Measurements from ENCODE around the gene WDFY1.
"Not testable (repeated sequence)": the region's sequence is repeated elsewhere in the genome, so short reads cannot be mapped to it uniquely, and the experiment has no call there.

Gene WDFY1

DNA sequence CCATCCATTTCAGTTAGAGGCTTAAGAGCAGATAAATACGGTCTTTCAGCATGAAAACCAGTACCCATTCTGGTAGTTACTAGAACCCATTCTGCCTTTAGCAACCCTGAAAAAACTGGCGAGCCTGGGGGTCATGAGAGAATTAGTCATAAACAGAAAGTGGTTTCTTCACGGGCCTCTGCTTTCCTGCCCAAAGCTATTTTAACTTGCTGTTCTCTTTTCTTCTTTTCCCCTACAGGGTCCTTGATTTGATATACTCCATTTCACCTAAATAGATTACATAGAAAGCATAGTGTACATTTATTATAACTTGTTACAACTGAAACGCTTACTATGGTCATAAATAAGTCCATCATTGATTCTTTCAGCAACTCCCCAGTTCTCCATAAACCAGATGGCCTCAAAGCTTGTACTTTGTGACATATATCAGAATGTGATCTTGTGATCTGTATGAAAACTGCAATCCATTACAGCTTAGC is 48.3 kb downstream of the WDFY1 start:
- DNase-seq (ENCODE audit: low read depth, low spot score) = no peak

DNA sequence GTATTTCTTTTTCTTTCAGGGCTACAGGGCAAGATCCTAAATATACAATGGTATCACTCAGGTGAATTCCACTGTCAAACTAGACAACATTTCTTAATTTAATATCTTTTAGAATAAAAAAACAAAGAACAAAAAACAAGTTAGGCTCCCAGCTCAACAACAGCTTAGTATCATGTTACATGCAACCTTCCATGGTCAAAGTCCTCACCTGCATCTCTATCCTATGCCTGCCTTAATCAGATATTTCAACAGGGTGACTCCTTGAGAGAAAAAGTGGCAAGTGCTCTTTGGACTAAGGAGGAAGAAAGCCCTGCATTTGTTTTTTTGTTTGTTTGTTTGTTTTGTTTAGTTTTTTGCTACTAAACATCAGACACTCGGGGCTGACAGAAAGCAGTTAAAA is 50.2 kb downstream of the WDFY1 start:
- no peak for DNase-seq (ENCODE audit: low read depth, low spot score)

DNA sequence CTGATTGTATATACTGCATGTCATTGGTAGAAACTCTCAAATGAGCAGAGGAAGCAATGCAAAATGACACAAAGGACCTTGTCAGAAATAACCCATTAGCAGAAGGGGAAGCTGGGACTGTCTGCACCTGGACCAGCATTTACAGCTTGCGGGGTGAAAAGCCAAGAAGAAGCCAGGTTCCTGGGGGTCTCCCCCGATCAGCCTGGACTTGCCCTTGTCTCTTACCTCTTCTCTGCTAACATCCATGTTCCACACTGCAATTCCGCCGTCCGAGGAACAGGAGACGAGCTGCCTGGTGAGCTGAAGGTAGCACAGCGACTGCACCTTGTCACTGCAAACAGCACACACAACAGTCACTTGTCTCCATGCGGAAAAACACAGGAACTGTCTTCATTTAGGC is 51.1 kb downstream of the WDFY1 start:
- DNase-seq (ENCODE audit: low read depth, low spot score) = no peak

DNA sequence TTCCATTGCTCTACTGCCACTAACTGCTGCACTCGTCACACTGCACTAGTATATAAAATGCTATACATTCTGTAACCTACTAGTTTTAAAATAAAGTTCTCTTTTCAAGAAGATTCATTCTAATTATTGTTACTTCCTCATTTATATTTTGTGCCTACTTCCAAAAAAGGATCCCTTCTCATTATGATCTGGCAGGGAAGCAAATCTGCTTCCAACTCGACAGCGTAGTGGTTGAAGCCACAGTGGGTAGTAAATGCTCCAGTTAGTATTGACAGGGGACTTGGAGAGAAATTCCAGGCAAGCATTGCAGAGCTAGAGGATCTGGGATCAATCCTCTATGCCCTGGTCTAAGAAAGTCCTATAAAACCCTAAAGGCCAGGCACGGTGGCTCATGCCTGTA is 54.4 kb downstream of the WDFY1 start:
- no peak for DNase-seq (ENCODE audit: low read depth, low spot score)

DNA sequence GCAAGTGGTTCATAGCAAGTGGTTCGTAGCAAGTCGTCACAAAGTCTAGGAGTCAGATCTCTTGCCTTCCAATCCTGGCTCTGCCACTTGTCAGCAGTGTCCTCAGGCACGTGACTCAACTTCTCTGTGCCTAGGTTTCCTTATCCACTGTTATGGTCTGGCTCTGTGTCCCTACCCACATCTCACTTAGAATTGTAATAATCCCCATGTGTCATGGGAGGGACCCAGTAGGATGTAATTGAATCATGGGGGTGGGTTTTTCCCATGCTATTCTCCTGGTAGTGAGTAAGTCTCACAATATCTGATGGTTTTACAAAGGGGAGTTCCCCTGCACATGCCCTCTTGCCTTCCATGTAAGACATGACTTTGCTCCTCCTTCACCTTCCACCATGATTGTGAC is 55.9 kb downstream of the WDFY1 start:
- DNase-seq (ENCODE audit: low read depth, low spot score) = no peak

DNA sequence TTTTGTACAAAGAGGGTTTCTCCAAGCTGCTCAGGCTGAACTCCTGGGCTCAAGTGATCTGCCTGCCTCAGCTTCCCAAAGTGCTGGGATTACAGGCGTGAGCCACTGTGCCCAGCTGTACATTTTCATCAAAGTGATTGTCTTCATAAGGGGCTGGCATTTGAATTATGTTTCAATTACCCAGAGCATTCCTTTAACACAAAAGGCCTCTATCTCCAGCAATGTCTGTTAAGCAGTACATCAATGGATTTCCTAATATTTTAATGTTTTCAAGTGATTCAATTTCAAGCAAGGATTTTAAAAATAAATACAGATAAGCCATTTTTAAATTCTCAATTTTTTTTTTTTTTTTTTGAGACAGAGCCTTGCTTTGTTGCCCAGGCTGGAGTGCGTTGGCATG is 56.9 kb downstream of the WDFY1 start:
- DNase-seq (ENCODE audit: low read depth, low spot score) = no peak

DNA sequence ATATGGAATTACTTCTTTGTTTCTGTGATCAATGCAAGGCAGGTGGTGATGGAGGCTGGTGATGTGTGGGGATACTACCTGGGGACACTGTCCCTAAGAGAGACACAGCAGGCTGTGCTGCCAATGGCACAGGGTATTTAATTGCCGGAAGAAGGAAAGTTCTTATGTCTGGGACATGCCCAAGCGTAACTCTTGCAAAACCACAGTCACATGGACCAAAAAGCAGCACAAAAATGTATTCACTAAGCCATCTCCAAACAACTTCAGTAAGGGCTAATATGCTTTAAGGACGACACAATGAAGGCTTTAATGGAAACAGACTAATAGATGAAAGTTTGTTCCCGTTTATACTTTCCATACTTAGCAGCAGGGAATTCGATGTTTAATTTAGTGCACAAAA is 58.0 kb downstream of the WDFY1 start:
- no peak for DNase-seq (ENCODE audit: low read depth, low spot score)

DNA sequence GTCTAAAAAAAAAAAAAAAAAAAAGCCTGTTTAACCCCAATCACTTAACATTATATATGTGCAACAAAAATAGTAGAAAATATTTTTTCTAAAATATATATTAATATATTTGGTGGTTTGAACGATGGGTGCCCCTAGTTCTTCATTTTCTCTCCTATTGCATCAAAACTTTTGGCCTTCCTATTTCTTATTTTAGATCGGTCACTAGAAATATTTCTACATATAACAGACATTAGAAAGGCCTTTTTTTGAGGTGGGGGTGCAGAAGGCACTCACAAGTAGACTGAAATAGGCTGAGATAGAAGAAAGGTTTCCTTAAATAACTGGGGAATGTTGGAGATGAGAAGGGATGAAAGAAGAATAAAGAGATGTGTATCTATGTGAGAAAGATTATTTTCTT is 58.4 kb downstream of the WDFY1 start:
- DNase-seq (ENCODE audit: low read depth, low spot score) = no peak

DNA sequence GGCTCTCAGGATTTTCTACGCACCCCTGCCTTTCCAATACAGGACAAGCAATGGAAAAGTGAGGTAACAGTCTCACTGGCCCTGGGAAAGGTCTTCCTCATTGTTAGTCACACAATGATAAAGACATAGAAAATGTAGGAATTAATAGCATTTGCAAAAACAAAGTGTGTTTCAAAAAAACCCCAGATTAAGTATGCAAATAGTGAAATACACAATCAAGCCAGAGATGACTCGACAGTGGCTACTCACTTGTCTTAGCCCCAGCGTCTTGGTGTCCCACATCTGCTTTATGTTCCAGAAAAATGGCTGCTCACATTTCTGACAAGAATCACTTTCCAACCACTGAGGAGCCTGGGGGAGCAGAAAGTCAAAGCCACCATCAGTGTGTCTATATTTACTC is 60.7 kb downstream of the WDFY1 start:
- DNase-seq (ENCODE audit: low read depth, low spot score) = no peak

DNA sequence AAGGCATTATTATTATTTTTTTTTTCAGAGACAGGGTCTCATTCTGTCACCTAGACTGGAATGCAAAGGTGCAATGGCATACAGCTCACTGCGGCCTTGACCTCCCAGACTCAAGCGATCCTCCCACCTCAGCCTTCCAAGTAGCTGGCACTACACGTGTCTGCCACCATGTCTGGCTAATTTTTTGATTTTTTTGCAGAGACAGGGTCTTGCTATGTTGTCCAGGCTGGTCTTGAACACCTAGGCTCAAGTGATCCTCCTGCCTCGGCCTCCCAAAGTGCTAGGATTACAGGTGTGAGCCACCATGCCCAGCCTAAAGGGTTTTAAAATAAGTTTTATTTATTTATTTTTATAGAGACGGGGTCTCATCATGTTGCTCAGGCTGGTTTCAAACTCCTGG is 62.4 kb downstream of the WDFY1 start:
- DNase-seq (ENCODE audit: low read depth, low spot score) = no peak

DNA sequence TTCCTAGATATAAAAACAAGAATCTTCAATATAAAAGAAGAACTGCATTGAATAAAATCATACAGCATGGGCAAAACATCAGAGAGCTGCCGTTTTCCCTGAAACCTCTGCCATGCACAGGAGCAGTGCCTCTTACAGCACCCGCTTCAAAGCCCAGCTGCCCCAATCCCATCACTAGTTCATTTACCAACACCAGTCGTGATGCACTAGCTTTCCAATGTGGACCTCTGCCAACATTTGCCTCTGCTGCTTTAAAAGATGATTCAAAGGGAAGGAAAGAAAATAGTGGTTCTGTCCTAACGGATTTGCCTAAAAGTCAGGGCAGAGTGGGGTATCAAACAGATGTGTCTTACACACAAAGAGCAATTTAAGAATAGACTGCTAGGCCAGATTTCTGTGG is 64.3 kb downstream of the WDFY1 start:
- DNase-seq (ENCODE audit: low read depth, low spot score) = no peak

DNA sequence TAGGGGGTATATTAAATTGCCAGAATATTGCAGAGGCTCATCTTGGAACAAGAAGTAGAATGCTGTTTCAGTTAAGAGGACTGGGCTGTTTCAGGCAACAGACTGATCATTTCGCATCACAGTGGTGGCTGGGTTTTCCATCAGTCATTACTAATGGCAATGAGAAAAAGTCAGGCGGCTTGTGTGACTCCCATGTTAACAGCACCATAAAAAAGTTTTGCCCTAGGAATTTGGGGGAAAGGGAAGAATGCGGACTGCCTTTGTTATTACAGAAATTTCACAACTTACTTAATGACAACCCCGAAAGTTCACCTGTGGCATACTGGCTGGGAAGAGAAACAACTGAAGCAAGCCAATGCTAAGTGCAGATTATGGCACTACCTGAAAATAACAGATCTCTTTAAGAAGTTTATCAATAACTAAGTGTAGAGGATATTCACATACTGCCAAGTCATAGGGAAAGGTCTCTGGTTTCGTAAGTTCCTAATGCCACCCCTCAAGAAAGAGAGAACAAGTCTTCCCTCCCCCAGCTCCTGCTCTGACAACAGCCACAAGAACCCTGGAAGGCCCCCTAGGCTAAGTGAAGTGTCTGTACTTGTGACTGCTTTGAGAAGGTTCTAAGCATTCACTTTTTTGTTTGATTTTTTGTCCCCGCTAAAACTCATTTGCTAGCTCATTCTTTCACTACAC is 67.3 kb downstream of the WDFY1 start:
- no peak for DNase-seq (ENCODE audit: low read depth, low spot score)

DNA sequence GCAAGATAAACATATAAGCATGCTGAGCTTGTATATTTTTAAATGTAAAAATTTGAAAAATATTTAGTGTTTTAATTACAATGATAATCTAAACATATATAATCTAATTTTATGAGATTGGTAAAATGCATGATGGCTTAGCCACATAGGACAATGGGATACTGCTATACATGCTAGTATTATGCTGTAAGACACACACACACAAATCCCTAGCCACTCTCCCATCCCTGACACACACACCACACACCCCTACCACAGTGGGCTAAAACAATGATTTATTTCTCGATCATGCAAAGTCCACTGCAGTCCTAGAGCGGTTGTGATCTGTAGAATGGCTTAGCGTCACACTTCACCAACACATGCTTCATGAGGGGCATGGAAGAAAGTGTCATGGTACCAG is 71.5 kb downstream of the WDFY1 start:
- no peak for DNase-seq (ENCODE audit: low read depth, low spot score)

DNA sequence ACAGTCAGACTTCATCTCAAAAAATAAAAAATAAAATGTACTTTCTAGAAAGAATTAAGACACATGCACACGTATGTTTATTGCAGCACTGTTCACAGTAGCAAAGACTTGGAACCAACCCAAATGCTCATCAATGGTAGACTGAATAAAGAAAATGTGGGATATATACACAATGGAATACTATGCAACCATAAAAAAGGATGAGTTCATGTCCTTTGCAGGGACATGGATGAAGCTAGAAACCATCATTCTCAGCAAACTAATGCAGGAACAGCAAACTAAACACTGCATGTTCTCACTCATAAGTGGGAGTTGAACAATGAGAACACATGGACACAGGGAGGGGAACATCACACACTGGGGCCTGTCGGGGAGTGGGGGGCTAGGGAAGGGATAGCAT is 72.4 kb downstream of the WDFY1 start:
- not testable (repeated sequence) for DNase-seq (ENCODE audit: low read depth, low spot score)

DNA sequence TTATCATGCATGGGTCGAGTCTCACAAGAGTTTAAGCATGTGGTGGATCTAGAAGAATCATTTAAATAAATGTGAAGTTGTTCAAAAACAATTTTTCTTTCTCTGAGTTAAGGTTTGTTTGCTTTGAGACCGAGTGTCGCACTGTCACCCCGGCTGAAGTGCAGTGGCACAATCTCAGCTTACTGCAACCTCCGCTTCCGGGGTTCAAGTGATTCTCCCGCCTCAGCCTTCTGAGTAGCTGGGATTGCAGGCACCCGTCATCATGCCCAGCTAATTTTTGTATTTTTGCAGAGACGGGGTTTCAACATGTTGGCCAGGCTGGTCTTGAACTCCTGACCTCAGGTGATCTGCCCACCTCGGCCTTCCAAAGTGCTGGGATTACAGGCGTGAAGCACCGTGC is 73.5 kb downstream of the WDFY1 start:
- not testable (repeated sequence) for DNase-seq (ENCODE audit: low read depth, low spot score)

DNA sequence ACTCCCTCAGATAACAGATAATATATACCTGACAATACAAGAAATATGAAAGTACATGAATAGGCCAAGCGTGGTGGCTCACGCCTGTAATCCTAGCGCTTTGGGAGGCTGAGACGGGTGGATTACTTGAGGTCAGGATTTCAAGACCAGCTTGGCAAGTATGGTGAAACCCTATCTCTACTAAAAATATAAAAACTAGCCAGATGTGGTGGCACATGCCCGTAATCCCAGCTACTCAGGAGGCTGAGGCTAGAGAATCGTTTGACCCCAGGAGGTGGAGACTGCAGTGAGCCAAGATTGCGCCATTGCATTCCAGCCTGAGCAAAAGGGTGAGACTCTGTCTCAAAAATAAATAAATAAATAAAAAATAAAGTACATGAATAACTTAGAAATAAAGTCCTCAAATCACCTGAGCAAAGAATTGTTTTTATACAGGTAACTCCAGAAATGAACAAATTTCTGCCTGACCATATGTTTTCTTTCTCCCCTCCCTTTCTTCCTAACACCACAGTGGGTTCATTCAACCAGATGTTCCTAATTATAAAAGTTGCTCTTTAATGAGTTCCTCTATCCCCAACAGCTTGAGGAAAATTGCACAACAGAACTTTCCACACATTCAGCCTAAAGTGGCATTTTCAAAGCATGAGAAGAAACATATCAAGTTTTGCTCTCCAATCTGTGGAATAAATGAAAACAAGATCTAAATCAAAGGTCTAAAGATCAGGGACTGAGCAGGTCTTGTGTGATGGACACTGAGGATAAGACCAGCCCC is 74.1 kb downstream of the WDFY1 start:
- DNase-seq (ENCODE audit: low read depth, low spot score) = no peak

DNA sequence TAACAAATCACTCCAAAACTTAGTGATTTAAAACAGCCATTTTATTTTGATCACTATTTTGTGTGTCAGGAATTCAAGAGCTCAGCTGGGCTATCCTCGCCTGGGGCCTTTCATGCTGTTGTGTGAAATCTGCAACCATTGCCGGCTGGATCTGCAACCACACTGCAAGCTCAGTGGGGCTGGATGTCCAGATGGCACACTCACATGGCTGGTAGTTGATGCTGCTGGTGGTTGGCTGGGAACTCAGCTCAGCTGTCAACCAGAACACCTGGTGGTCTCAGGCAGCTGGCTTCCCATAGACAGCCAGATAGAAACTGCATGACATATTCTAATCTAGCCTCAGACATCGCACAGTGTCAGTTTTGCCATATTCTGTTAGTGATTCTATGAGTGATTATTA is 77.1 kb downstream of the WDFY1 start:
- no peak for DNase-seq (ENCODE audit: low read depth, low spot score)

DNA sequence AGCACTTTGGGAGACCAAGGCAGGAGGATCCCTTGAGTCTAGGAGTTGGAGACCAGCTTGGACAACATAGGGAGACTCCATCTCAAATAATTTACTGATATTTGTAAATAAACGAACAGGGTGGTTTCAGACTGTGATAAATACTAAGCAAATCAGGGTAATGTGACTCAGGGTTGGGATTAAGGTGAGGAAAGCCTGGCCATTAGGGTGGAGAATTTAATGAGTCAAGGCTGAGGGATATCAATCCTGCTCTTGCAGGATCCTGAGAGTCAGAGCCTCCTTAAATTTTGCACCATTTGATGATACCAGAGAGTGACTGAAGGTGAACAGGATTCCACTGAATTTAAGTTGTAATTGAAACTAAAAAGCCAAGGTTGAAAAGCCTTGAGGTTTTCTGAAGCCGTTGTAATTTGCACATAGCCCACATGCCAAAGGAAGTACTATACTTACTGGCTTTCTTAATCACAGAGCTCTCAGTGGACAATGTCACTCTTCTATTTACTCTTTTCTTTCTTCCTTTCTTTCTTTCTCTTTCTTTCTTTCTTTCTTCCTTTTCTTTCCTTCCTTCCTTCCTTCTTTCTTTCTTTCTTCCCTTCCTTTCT is 79.1 kb downstream of the WDFY1 start:
- DNase-seq (ENCODE audit: low read depth, low spot score) = no peak

DNA sequence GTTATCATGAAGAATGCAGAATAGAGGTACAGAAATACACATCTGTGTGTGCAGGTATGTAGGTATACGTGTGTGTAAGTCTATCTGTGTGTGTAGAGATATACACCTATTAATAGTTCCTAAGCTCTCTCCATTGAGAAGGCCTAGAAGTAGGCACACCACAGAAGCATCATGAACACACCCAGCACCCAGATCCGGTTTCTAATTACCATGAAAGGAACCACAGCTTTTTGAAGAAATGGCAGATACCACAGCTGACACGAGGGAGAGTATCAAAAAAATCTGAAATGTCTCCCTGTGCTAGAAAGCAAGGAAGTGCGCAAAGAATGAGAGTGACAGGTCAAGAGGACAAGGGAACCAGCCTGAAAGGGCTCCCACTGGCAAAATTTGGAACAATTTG is 80.0 kb downstream of the WDFY1 start:
- no peak for DNase-seq (ENCODE audit: low read depth, low spot score)

DNA sequence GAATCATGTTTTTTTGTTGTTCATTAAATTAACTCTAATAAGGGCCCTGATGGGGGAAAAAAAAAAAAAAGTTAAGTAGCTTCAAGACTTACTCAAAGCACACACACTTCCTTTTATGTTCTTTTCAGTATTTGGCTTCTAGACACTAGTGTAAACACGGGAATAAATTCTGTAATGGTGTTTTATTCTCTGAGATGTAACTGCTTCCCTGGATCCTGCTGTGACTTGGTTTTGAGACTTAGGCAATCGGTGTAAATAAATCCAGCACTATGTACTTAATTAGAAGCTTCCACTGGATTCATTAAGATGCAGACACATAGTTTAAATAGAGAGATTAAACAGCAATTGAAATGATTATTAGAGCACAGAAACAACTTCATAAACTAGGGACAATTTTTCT is 81.6 kb downstream of the WDFY1 start:
- no peak for DNase-seq (ENCODE audit: low read depth, low spot score)

DNA sequence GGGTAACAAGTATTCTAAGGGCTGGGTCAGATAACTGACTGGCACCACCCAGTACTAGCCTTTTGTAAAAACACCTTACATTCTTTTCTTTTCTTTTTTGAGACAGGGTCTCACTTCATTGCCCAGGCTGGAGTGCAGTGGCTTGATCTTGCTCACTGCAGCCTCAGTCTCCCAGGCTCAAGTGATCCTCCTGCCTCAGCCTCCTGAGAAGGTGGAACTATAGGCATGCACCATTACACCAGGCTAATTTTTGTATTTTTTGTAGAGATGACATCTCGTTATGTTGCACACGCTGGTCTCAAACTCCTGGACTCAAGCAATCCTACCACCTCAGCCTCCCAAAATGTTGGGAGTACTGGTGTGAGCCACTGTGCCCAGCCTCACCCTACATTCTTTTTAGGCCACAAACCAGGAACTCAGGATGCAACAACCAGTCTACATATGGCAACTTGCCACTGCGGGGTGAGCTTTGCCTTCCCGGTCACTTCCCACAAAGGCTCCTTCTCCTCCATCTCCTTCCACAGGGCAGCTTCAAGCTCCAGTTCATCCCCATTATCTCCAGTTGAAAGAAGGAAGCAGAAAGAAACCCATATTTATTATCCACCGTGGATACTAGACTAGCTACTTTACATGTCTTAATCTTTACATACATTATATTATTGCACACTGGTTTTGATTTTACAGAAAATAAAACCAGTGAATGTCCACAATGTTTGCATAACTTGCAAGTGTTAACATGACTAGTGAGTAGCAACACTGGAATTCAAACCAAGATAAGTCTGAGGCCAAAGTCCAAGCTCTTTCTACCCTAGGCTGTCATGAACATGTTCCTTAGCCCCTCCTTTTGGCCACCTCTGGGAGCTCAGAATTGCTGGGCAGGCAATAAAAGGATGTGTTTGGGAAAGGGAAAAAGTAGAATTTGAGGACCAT is 84.1 kb downstream of the WDFY1 start:
- DNase-seq (ENCODE audit: low read depth, low spot score) = no peak

DNA sequence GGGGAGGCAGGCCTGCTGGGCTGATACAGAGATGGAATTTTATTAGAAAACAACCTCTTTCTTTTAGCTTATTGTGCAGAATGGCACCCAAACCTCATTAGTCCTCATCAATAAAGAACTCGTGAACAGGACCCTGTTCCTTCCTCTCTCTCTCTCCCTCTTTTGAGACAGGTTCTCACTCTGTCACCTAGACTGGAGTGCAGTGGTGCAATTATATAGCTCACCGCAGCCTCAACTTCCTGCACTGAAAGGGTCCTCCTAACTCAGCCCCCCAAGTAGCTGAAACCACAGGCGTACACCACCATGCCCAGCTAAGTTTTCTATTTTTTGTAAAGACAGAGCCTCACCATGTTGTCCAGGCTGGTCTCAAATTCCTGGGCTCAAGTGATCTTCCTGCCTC is 86.1 kb downstream of the WDFY1 start:
- DNase-seq (ENCODE audit: low read depth, low spot score) = no peak

All from brain pericyte (primary cell).